Sigmoid colon (tissue), 7 donors: ENCODE data around the gene CSTB. TPM values are rescaled to one million over a fixed set of nuclear protein-coding genes. Genes with fewer than 3 reads are reported as not detected.

Experiments used
- DNase-seq: peaks from one replicate; pipeline ENCODE4 v3.0.0-alpha.2; 2019
- H3K27ac ChIP-seq, 4 donors: fragments of 200-600 bp; sonication (generic); one replicate each; pipeline ENCODE4 v1.5.1; 2016 to 2019; ENCODE audit warnings: mild to moderate bottlenecking in 1 of 4
- H3K27me3 ChIP-seq, 3 donors: fragments of 200-600 bp; sonication (generic); one replicate each; pipeline ENCODE4 v1.5.1; 2019; ENCODE audit warnings: mild to moderate bottlenecking in 1 of 3
- H3K36me3 ChIP-seq, 4 donors: fragments of 200-600 bp; sonication (generic); one replicate each; pipeline ENCODE4 v1.5.1; 2016 to 2019
- H3K4me1 ChIP-seq, 4 donors: fragments of 200-600 bp; sonication (generic); one replicate each; pipeline ENCODE4 v1.5.1; 2017 to 2019
- H3K4me3 ChIP-seq, 4 donors: fragments of 200-600 bp; sonication (generic); one replicate each; pipeline ENCODE4 v1.5.1; 2017 to 2019; ENCODE audit warnings: mild to moderate bottlenecking in 2 of 4, moderate library complexity in 1 of 4
- H3K9me3 ChIP-seq, 4 donors: fragments of 200-600 bp in 3 of 4; sonication (generic) in 3 of 4; one replicate each; pipeline versions ENCODE4 v1.5.1 to v1.6.1; 2013 to 2019
- EP300 ChIP-seq, 4 donors: sonication (generic); formaldehyde crosslinking; IDR thresholded peaks; one replicate each; pipeline ENCODE4 v1.6.1; 2017; ENCODE audit warnings: antibody characterized with exemption in 4 of 4
- POLR2A ChIP-seq, 2 donors: fragments of 450-650 bp; IDR thresholded peaks; one replicate each; pipeline ENCODE4 v1.6.1; 2016; ENCODE audit warnings: antibody characterized with exemption in 2 of 2, mild to moderate bottlenecking in 2 of 2, moderate library complexity in 2 of 2
- POLR2AphosphoS5 ChIP-seq, 4 donors: sonication (generic); formaldehyde crosslinking; IDR thresholded peaks; one replicate each; pipeline ENCODE4 v1.6.1; 2017; ENCODE audit warnings: antibody characterized with exemption in 4 of 4
- WGBS, 2 donors: extraction: QIAGEN DNeasy Blood & Tissue Kit; methylation state at CpG; one replicate each; pipeline ENCODE4 v1.1.7; 2013; 5-methylcytosine and 5-hydroxymethylcytosine counted together
- intact Hi-C: fragments of 100-400 bp; cut with DNase I; formaldehyde crosslinking; loops from one replicate; pipeline ENCODE4 v1.15.1; 2023
- polyA plus RNA-seq, 3 donors: library from polyadenylated mRNA; stranded (reverse); fragments of 200-250 nt; gene quantifications; one replicate each; pipeline ENCODE4 v1.2.3, GENCODE V29; 2013
- total RNA-seq, 4 donors: library from RNA; depleted of rRNA; stranded (reverse); fragments of >200 nt; gene quantifications; one replicate each; pipeline ENCODE4 v1.1.0, GENCODE V29; 2016
- TF ChIP-seq, protein P1 (sequence below), 4 experiments: fragments of 450-650 bp in 3 of 4; fragments of 200-600 bp in 1 of 4; IDR thresholded peaks; one replicate each; pipeline ENCODE4 v1.5.1; 2016 to 2019; ENCODE audit warnings: antibody characterized with exemption in 4 of 4, mild to moderate bottlenecking in 3 of 4, moderate library complexity in 2 of 4
- donor health status: healthy with polysubstance abuse.
- donor health status: Bipolar disorder and iron deficiency.
- donor health status: healthy.

Gene CSTB
- total and polyA plus RNA-seq, 7 donors, result 7.1 to 167 (median 9.7) TPM

DNA sequence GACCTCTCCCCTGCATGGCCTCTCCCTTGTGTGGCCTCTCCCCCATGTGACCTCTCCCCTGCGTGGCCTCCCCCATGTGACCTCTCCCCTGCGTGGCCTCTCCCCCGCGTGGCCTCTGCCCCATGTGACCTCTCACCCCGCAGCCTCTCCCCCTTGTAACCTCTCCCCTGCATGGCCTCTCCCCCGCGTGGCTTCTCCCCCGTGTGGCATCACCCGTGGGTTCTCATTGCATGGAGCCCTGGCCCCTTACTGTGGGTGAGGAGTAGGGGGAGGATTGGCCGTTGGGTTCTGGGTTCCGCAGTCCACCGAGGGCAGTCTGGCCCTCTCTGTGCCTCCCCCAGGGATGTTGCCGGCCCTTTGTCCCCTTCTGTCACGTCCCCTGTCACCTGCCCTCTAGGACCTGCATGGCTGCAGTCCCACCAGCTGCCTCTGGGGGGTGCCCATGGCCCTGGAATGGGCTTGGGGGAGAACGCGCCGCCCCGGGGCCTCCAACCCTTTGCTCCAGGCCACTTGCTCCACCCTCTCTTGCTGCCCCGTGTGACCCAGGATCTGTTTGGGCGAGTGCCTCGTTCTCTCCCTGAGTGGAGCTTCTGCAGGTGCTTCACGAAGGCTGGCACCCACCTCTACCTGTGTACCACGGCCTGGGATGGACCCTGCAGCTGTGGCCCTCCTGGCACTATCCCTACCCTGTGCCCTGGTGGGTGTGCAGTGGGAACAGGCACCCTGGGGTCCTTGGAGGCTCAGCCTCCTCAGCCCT, 34.6 kb upstream of the CSTB start:
- Histone ChIP-seq H3K4me1 (peaks cover 0 to 10% (median 9%) of the 10 kb centered on the region in 4 donors), H3K36me3 (no peaks in the 10 kb centered on the region), H3K27ac (no peak overlapping the region), H3K4me3 (no peak overlapping the region), H3K9me3 (no peaks in the 10 kb centered on the region), H3K27me3 (peaks cover 0 to 6% (median 0%) of the 10 kb centered on the region in 3 donors)
- DNase-seq, result peak; percentile 86
- 6 to 18% methylated on average over 23 of the region's 23 CpGs for WGBS, 2 donors
- TF ChIP-seq, protein P1, sequence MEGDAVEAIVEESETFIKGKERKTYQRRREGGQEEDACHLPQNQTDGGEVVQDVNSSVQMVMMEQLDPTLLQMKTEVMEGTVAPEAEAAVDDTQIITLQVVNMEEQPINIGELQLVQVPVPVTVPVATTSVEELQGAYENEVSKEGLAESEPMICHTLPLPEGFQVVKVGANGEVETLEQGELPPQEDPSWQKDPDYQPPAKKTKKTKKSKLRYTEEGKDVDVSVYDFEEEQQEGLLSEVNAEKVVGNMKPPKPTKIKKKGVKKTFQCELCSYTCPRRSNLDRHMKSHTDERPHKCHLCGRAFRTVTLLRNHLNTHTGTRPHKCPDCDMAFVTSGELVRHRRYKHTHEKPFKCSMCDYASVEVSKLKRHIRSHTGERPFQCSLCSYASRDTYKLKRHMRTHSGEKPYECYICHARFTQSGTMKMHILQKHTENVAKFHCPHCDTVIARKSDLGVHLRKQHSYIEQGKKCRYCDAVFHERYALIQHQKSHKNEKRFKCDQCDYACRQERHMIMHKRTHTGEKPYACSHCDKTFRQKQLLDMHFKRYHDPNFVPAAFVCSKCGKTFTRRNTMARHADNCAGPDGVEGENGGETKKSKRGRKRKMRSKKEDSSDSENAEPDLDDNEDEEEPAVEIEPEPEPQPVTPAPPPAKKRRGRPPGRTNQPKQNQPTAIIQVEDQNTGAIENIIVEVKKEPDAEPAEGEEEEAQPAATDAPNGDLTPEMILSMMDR (IDR thresholded peaks at IDR 0.05), result peak; percentile 94 to 97 (median 96)
- TF ChIP-seq EP300 (IDR thresholded peaks at IDR 0.05), result no peak
- intact Hi-C loops, result loop anchor here (1.0 kb wide), 1 partner anchor 165 kb away; no protein-coding TSS in a partner anchor

DNA sequence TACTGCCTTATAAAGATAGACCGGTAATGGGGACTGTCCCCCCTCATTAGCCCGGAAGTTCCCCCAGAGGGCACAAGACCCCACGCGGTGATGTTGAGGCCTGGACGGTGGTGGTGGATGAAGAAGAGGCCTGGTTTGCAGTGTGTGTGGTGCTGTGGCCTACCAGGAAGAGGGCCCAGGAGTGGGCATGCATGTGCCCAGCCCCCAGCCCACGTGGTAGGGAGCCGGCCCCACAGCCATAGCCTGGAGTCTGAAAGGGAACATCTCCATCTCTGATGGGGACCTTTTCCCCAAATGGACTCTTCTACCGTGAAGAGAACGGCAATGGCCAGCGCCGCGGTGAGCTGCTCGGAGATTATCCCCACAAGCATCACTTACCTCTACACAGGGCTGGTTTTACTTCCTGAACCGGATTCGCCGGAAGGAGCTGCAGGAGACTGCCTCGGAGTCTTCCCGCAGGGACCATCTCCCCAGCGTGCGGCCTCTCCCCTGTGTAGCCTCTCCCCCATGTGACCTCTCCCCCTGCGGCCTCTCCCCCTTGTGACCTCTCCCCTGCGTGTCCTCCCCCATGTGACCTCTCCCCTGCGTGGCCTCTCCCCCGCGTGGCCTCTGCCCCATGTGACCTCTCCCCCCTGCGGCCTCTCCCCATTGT, 33.9 kb upstream of the CSTB start:
- intact Hi-C loops, result loop anchor here (1.0 kb wide), 1 partner anchor 165 kb away; no protein-coding TSS in a partner anchor
- no peaks in the 10 kb centered on the region for H3K36me3 ChIP-seq
- H3K4me1 ChIP-seq, result peaks cover 0 to 10% (median 9%) of the 10 kb centered on the region in 4 donors
- WGBS, 2 donors, result 49 to 77% methylated on average over 26 of the region's 26 CpGs
- H3K27me3 ChIP-seq, result peaks cover 0 to 6% (median 0%) of the 10 kb centered on the region in 3 donors
- TF ChIP-seq EP300 (IDR thresholded peaks at IDR 0.05) (no peak), POLR2A (IDR thresholded peaks at IDR 0.05) (no peak), POLR2AphosphoS5 (IDR thresholded peaks at IDR 0.05) (no peak)
- TF ChIP-seq, protein P1 (IDR thresholded peaks at IDR 0.05), result no peak
- H3K4me3 ChIP-seq, result no peak overlapping the region
- H3K27ac ChIP-seq, result no peak overlapping the region
- no peaks in the 10 kb centered on the region for H3K9me3 ChIP-seq
- no peak for DNase-seq

DNA sequence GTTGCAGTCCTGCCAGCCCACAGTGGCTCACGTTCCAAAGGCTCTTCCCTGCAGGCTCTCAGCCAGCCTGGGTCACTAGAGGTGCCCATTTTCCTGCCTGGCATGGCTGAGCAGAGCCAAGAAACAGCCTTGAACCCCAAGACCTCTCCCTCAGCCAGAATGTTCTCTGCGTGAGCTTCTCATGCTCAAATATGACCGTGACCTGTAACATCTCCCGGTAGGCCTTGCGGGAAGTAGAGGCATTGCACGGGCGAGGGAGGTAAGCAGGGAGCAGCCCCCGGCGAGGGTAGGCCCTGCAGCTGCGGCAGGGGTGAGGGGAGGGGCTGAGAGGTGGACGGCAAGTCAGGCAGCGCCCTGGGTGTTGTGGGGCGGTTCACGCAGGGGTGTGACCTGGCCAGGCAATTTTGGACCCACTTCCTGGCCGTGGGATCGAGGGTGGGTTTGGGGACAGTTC, 33.3 kb upstream of the CSTB start:
- intact Hi-C loops, result no loop called here
- TF ChIP-seq POLR2A (IDR thresholded peaks at IDR 0.05) (no peak), POLR2AphosphoS5 (IDR thresholded peaks at IDR 0.05) (no peak), EP300 (IDR thresholded peaks at IDR 0.05) (no peak)
- TF ChIP-seq, protein P1 (IDR thresholded peaks at IDR 0.05), result no peak
- WGBS, 2 donors, result 84 to 92% methylated on average over 16 of the region's 16 CpGs
- Histone ChIP-seq H3K4me1 (peaks cover 0 to 10% (median 9%) of the 10 kb centered on the region in 4 donors), H3K27ac (no peak overlapping the region), H3K36me3 (peaks cover 0 to 3% (median 0%) of the 10 kb centered on the region in 4 donors), H3K4me3 (no peak overlapping the region), H3K9me3 (no peaks in the 10 kb centered on the region), H3K27me3 (peaks cover 0 to under 1% (median 0%) of the 10 kb centered on the region in 3 donors)
- no peak for DNase-seq

DNA sequence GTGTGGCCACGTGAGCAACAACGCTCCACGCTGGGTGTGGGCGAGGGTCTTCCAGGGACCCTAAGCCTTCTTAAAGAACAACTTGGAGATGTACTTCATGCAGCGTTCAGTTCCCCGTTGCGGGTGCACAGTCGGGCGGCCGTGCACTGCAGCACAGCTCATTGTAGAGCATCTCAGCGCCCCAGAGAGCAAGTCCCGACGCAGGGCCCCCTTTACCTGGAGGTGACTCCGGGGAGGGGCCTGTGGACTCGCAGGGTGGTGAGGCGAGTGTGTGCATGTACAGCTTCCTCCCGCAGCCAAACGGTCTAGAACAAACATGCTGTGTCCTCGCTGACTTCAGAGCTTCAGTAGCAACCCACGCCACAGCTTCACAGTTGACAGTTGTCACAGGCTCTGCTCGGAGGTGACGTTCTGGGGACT, 32.7 kb upstream of the CSTB start:
- no peak overlapping the region for H3K4me3 ChIP-seq
- 83 to 89% methylated on average over 22 of the region's 22 CpGs for WGBS, 2 donors
- no peaks in the 10 kb centered on the region for H3K9me3 ChIP-seq
- H3K36me3 ChIP-seq, result peaks cover 0 to 8% (median 0%) of the 10 kb centered on the region in 4 donors
- H3K27ac ChIP-seq, result no peak overlapping the region
- no peak for DNase-seq
- peaks cover 0 to 10% (median 9%) of the 10 kb centered on the region in 4 donors for H3K4me1 ChIP-seq
- TF ChIP-seq, protein P1 (IDR thresholded peaks at IDR 0.05), result no peak
- TF ChIP-seq POLR2A (IDR thresholded peaks at IDR 0.05), result no peak
- no peak for TF ChIP-seq POLR2AphosphoS5 (IDR thresholded peaks at IDR 0.05)
- no peak for TF ChIP-seq EP300 (IDR thresholded peaks at IDR 0.05)
- intact Hi-C loops, result no loop called here
- no peaks in the 10 kb centered on the region for H3K27me3 ChIP-seq
